GM12878 (cell line): ENCODE results near the gene SRPK2. TPM values are rescaled to one million over a fixed set of nuclear protein-coding genes. Genes with fewer than 3 reads are reported as not detected.

Source experiments
- ATAC-seq: fragments of 200-7000 bp; cut with Tn5 transposase; 3 replicates; pipeline ENCODE4 v1.9.1; 2020; ENCODE audit warnings: mild to moderate bottlenecking, moderate library complexity
- BruUV-seq: library from RNA; stranded (reverse); fragments of 400-500 nt; replicated peaks from 2 replicates; lab custom pipeline; 2021; lab: Mats Ljungman, UMichigan
- CTCF ChIA-PET: fragments of 300-600 bp; sonication (Branson Sonifier 250); formaldehyde crosslinking; extraction: SDS; loops from one replicate; lab custom pipeline; 2021; ENCODE audit warnings: inconsistent platforms; lab: Yijun Ruan, JAX
- POLR2A ChIA-PET: fragments of 350-600 bp; formaldehyde crosslinking; extraction: SDS; loops from one replicate; lab custom pipeline; 2021; ENCODE audit warnings: inconsistent platforms; lab: Charles Lee
- RAD21 ChIA-PET: fragments of 300-600 bp; sonication (Branson Sonifier 250); formaldehyde crosslinking; loops from one replicate; lab custom pipeline; 2023; ENCODE audit warnings: antibody characterized with exemption; ENCODE audit not compliant: unreplicated experiment; lab: Charles Lee
- SMC1A ChIA-PET: fragments of 300-600 bp; sonication (Branson Sonifier 250); formaldehyde crosslinking; loops from one replicate; lab custom pipeline; 2023; ENCODE audit not compliant: unreplicated experiment, uncharacterized antibody; lab: Charles Lee
- DNase-seq: peaks from one replicate; pipeline ENCODE4 v3.0.0-alpha.2; 2011; ENCODE audit warnings: low read depth, low spot score
- FAIRE-seq: peaks from 3 replicates; lab custom pipeline; 2011; peaks lifted over from hg19 to GRCh38; lab: Jason Lieb, UNC
- H2AFZ ChIP-seq: 2 replicates; pipeline ENCODE4 v1.6.0; 2011; ENCODE audit warnings: low read depth, low read length, control low read depth; ENCODE audit not compliant: control insufficient read depth
- H3K27ac ChIP-seq: 2 replicates; pipeline ENCODE4 v1.5.1; 2011; ENCODE audit warnings: control low read depth; ENCODE audit not compliant: control insufficient read depth, insufficient read depth
- H3K27me3 ChIP-seq, 2 experiments: replicated peaks in 1 of 2; 2 replicates each; pipeline versions ENCODE4 v1.6.0 to v1.6.1; 2011; ENCODE audit warnings: low read length in 1 of 2; ENCODE audit not compliant: control insufficient read depth in 2 of 2, insufficient read depth in 2 of 2
- H3K36me3 ChIP-seq, 2 experiments: 2 replicates each; pipeline ENCODE4 v1.5.1; 2011; ENCODE audit warnings: low read length in 1 of 2; ENCODE audit not compliant: control insufficient read depth in 2 of 2, insufficient read depth in 2 of 2
- H3K4me1 ChIP-seq: 2 replicates; pipeline ENCODE4 v1.6.1; 2011; ENCODE audit warnings: mild to moderate bottlenecking, low read length, moderate library complexity, mixed read lengths; ENCODE audit not compliant: control insufficient read depth, insufficient read depth
- H3K4me2 ChIP-seq: 2 replicates; pipeline ENCODE4 v1.6.0; 2011; ENCODE audit warnings: control low read depth; ENCODE audit not compliant: control insufficient read depth, insufficient read depth
- H3K4me3 ChIP-seq: fragments of 200-600 bp; sonication (generic); 2 replicates; pipeline ENCODE4 v1.5.1; 2016
- H3K79me2 ChIP-seq: 2 replicates; pipeline ENCODE4 v1.6.0; 2011; ENCODE audit warnings: low read length; ENCODE audit not compliant: control insufficient read depth, insufficient read depth
- H3K9ac ChIP-seq: 2 replicates; pipeline ENCODE4 v1.8.0; 2011; ENCODE audit warnings: low read length, control low read depth, mixed read lengths; ENCODE audit not compliant: control insufficient read depth, insufficient read depth
- H3K9me3 ChIP-seq: replicated peaks from 3 replicates; pipeline ENCODE4 v1.5.1; 2011; ENCODE audit warnings: mild to moderate bottlenecking, low read length; ENCODE audit not compliant: control insufficient read depth, insufficient read depth
- H4K20me1 ChIP-seq: 2 replicates; pipeline ENCODE4 v1.6.0; 2011; ENCODE audit not compliant: control insufficient read depth, insufficient read depth
- ATF2 ChIP-seq: IDR thresholded peaks from 2 replicates; pipeline ENCODE4 v1.6.1; 2012; ENCODE audit warnings: low read length, inconsistent platforms
- CHD4 ChIP-seq: fragments of 200-600 bp; sonication (generic); IDR thresholded peaks from 2 replicates; pipeline ENCODE4 v1.6.1; 2016; ENCODE audit warnings: mild to moderate bottlenecking
- CREB1 ChIP-seq: IDR thresholded peaks from 2 replicates; pipeline ENCODE4 v1.6.1; 2012; ENCODE audit warnings: low read depth, mild to moderate bottlenecking, inconsistent platforms
- EP300 ChIP-seq, 2 experiments: fragments of 150-350 bp in 1 of 2; IDR thresholded peaks; 2 replicates each; pipeline ENCODE4 v1.6.1; 2011 to 2012; ENCODE audit warnings: low read depth in 2 of 2, low read length in 2 of 2, borderline replicate concordance in 1 of 2, improper control_type of control experiment in 1 of 2, inconsistent platforms in 1 of 2; ENCODE audit not compliant: control insufficient read depth in 1 of 2
- IRF5 ChIP-seq: fragments of 450-650 bp; IDR thresholded peaks from 2 replicates; pipeline ENCODE4 v1.6.1; 2017; ENCODE audit warnings: borderline replicate concordance
- LARP7 ChIP-seq: fragments of 450-650 bp; IDR thresholded peaks from 2 replicates; pipeline ENCODE4 v1.6.1; 2017; ENCODE audit warnings: mild to moderate bottlenecking
- MYB ChIP-seq: fragments of 150-350 bp; IDR thresholded peaks from 2 replicates; pipeline ENCODE4 v1.6.1; 2014; ENCODE audit warnings: mild to moderate bottlenecking, low read depth, low read length, borderline replicate concordance
- POLR2AphosphoS5 ChIP-seq: IDR thresholded peaks from 2 replicates; pipeline ENCODE4 v1.6.1; 2011; ENCODE audit warnings: mild to moderate bottlenecking, low read length, inconsistent platforms
- RB1 ChIP-seq: fragments of 450-650 bp; formaldehyde crosslinking; IDR thresholded peaks from 2 replicates; pipeline ENCODE4 v1.6.1; 2017; ENCODE audit warnings: mild to moderate bottlenecking, borderline replicate concordance
- SP1 ChIP-seq: IDR thresholded peaks from one replicate; pipeline ENCODE4 v1.6.1; 2011; ENCODE audit warnings: low read depth, low read length
- STAT1 ChIP-seq: fragments of 450-650 bp; conservative IDR thresholded peaks from 2 replicates; pipeline ENCODE4 v1.6.1; 2014; ENCODE audit warnings: antibody characterized with exemption, mild to moderate bottlenecking
- SUZ12 ChIP-seq: fragments of 200-600 bp; sonication (generic); IDR thresholded peaks from one replicate; pipeline ENCODE4 v1.6.1; 2018; ENCODE audit warnings: antibody characterized with exemption, mild to moderate bottlenecking; ENCODE audit not compliant: unreplicated experiment
- WGBS: methylation state at CpG from one replicate; pipeline ENCODE4 v1.1.6; 2016; ENCODE audit warnings: low lambda C conversion rate; ENCODE audit not compliant: insufficient replicate concordance, insufficient coverage; ENCODE audit errors: missing lambda C conversion rate; 5-methylcytosine and 5-hydroxymethylcytosine counted together
- in situ Hi-C: fragments of 300-500 bp; cut with MboI; formaldehyde crosslinking; loops from 9 replicates; pipeline ENCODE4 v1.14.3; 2018; ENCODE audit warnings: mixed read lengths
- intact Hi-C: fragments of 100-400 bp; cut with micrococcal nuclease; formaldehyde crosslinking; loops from one replicate; pipeline ENCODE4 v1.14.2; 2022; ENCODE audit not compliant: unreplicated experiment
- polyA plus RNA-seq, 11 experiments: library from polyadenylated mRNA; depleted of rRNA in 4 of 11; unstranded in 6 of 11; stranded (reverse) in 5 of 11; fragments of >200 nt; fragmentation: Nextera tagmentation in 4 of 11; fragmentation: Illumina TruSeq in 1 of 11; extraction: Ambion mirVana in 4 of 11; extraction: Trizol in 1 of 11; gene quantifications; 1 replicate in 1 of 11; 2 replicates in 10 of 11; pipeline versions ENCODE4 v1.2.1 to v1.2.3, GENCODE V29; 2011 to 2016; ENCODE audit warnings: inconsistent platforms in 2 of 11, missing spikeins in 2 of 11, low read depth in 1 of 11
- total RNA-seq, 4 experiments: library from RNA; depleted of rRNA in 3 of 4; stranded (reverse); fragments of >200 nt in 3 of 4; fragmentation: Illumina TruSeq in 1 of 4; extraction: Trizol in 1 of 4; gene quantifications; 2 replicates each; pipeline versions ENCODE4 v1.2.1 to v1.2.3, GENCODE V29; 2013 to 2021

Gene SRPK2
- total and polyA plus RNA-seq, 10 of the 15 experiments (the other 5 are each of a cell fraction or from before 2014, with no cell fraction given) = 13.2 to 32.8 (median 24.5) TPM

GRCh38 chr7:105426606-105427146 is 38.0 kb upstream of the SRPK2 start:
- CTCF ChIA-PET = interaction anchor here (0.8 to 1.3 kb wide), 4 partner anchors 14 to 504 kb away, joined by 3 to 5 read pairs (median 4); no protein-coding TSS in a partner anchor
- H3K79me2 ChIP-seq = no peaks in the 10 kb centered on the region
- H3K4me2 ChIP-seq = no peak overlapping the region
- intact Hi-C loops = loop anchor here (10.0 kb wide), 2 partner anchors 442 to 502 kb away; no protein-coding TSS in a partner anchor
- POLR2A ChIA-PET = no interaction called here
- TF ChIP-seq POLR2AphosphoS5 = no peak
- no peak for TF ChIP-seq CHD4
- TF ChIP-seq SP1 = no peak
- TF ChIP-seq CREB1 = no peak
- no peak for TF ChIP-seq SUZ12
- TF ChIP-seq ATF2 = no peak
- TF ChIP-seq EP300 (IDR thresholded peaks at IDR 0.05; ENCODE audit: borderline replicate concordance in 1 of 2, control insufficient read depth in 1 of 2, low read depth in 2 of 2, low read length in 2 of 2) = no peak
- no peak for TF ChIP-seq RB1
- no peak for TF ChIP-seq STAT1
- no peak for TF ChIP-seq MYB
- TF ChIP-seq LARP7 = no peak
- no peak for TF ChIP-seq IRF5
- WGBS = 14% methylated on average over 2 of the region's 2 CpGs
- SMC1A ChIA-PET = interaction anchor here (0.7 to 1.7 kb wide), 5 partner anchors 12 to 446 kb away, joined by 3 to 4 read pairs (median 3); no protein-coding TSS in a partner anchor
- DNase-seq = no peak
- no peak overlapping the region for H2AFZ ChIP-seq
- no peak overlapping the region for H3K4me3 ChIP-seq
- no peaks in the 10 kb centered on the region for H3K36me3 ChIP-seq
- H3K27me3 ChIP-seq = no peaks in the 10 kb centered on the region
- RAD21 ChIA-PET = interaction anchor here (1.4 kb wide), 1 partner anchor 445 kb away, joined by 4 read pairs; no protein-coding TSS in a partner anchor
- no peak for FAIRE-seq
- in situ Hi-C loops = no loop called here
- H4K20me1 ChIP-seq = no peaks in the 10 kb centered on the region
- no peak overlapping the region for H3K9ac ChIP-seq
- no peaks in the 10 kb centered on the region for H3K4me1 ChIP-seq
- BruUV-seq = no TSS peak
- no peaks in the 10 kb centered on the region for H3K9me3 ChIP-seq
- no peak overlapping the region for H3K27ac ChIP-seq
- no peak for ATAC-seq
